Panc1 (cell line): Measurements from ENCODE around the gene NOX1.

Source experiments
- POLR2AphosphoS5 ChIP-seq: IDR thresholded peaks from 2 replicates; pipeline ENCODE4 v1.6.1; 2012; ENCODE audit warnings: mild to moderate bottlenecking, low read depth, low read length, moderate library complexity
- TF ChIP-seq, protein P1 (sequence below): fragments of 450-650 bp; IDR thresholded peaks from 2 replicates; pipeline ENCODE4 v1.5.1; 2017; ENCODE audit warnings: mild to moderate bottlenecking

DNA sequence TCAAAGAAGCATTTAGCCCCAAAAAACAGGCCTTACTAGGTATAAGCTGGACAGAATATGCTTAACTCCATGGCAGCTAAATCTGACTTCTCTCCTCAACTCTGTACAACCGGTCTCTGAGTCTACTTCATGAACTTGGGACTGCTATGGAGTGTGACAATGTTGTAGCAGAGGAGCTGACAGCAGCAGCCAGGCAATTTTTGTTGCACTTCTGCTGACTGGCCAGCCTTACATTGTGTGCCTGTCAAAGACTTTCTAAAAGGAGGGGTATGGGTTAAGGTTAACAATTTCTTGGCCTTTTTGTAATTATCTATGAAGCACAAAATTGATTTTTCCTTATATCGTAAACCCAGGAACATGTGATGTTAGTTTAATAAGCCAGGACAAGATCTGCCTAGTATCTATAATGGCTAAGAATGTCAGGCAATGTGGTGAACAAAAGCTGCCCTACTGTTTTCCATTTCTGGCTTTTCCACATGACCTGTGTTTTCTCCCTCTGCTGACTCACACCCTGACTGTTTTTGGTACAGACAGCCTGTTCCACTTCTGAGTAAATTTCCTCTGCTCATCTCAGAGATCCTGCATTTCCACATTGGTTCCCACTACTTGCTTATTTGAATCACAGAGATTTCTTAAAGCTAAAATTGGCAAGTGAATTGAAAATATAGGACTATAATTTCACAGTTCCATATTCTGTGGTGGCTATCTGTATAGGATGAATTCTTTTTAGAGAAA, 9.3 kb downstream of the NOX1 start:
- TF ChIP-seq, protein P1, sequence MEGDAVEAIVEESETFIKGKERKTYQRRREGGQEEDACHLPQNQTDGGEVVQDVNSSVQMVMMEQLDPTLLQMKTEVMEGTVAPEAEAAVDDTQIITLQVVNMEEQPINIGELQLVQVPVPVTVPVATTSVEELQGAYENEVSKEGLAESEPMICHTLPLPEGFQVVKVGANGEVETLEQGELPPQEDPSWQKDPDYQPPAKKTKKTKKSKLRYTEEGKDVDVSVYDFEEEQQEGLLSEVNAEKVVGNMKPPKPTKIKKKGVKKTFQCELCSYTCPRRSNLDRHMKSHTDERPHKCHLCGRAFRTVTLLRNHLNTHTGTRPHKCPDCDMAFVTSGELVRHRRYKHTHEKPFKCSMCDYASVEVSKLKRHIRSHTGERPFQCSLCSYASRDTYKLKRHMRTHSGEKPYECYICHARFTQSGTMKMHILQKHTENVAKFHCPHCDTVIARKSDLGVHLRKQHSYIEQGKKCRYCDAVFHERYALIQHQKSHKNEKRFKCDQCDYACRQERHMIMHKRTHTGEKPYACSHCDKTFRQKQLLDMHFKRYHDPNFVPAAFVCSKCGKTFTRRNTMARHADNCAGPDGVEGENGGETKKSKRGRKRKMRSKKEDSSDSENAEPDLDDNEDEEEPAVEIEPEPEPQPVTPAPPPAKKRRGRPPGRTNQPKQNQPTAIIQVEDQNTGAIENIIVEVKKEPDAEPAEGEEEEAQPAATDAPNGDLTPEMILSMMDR: no peak
- TF ChIP-seq POLR2AphosphoS5: no peak
